ENCODE results near the gene WRAP73.
A peak's percentile ranks its signal among the peaks of the same experiment; 100 is the strongest.

Gene WRAP73

DNA sequence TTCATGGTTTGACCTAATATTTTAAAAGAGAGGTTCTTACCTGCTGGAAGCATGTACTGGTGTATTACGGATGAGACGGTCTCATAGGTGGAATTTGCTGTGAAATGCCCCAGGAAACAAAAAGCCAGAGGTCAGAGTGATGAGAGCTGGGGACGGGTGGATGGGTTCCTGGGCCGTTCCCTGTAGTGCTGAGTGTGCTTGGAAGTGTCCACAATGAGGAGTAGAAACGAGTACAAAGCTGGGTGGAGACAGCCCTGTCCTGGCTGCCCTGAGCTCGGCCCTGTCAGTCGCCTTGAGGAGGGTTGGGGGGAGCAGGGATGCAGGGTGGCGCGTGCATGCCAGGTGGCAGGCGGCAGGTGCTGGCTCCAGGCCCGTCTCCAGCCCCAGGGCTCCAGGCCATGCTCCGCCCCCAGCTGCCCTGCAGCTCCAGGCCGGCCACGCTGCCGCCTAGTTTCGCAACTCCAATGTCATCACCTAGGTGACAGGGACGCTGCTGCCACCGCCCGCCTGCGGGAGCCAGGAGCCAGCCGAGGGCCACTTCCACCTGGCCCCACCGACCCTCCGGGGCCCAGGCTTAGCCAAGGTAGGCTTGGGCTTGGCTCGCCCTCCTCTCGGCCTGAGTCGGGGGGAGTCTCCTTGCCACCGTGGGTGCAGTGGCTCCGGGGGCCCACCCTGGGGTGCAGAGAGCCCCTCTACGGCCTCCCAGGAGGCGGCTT lies 18.8 kb upstream of the WRAP73 start:
- DNase-seq, result peak; percentile 78

GRCh38 chr1:3668148-3668547 lies 18.2 kb upstream of the WRAP73 start:
- no peak for DNase-seq

DNA sequence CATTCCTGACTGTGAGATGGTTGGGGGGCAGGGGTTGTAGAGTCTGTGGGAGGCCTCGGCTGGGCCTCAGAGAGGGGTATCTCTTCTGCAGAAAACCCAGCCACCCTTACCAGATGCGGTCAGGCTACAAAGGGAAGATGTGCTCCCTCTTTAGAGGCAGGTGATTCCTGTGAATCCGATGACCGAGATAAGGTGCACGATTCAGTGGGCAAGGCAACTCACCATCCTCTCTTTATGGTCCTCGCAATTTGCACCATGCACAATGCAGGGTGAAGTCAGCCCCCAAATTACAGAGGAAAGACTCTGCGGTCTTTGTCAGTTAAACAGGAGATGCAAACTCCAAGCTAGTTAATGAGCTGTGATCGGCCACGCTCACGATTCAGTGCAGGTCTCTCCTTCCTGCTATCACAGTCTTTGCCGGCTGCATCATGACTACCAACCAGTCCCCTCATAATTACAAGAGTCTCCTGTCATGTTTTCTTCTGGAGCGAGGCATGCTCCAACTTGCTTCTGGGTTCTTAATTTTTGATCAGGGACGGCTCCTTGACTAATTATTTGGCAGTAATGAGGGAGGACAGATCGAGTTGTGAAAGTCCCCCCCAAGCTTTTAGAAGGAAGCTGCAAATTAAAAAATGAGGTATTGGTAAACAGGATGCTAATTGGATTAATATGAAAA lies 14.9 kb upstream of the WRAP73 start:
- DNase-seq, result no peak

GRCh38 chr1:3663999-3664699 lies 14.2 kb upstream of the WRAP73 start:
- DNase-seq, result no peak

DNA sequence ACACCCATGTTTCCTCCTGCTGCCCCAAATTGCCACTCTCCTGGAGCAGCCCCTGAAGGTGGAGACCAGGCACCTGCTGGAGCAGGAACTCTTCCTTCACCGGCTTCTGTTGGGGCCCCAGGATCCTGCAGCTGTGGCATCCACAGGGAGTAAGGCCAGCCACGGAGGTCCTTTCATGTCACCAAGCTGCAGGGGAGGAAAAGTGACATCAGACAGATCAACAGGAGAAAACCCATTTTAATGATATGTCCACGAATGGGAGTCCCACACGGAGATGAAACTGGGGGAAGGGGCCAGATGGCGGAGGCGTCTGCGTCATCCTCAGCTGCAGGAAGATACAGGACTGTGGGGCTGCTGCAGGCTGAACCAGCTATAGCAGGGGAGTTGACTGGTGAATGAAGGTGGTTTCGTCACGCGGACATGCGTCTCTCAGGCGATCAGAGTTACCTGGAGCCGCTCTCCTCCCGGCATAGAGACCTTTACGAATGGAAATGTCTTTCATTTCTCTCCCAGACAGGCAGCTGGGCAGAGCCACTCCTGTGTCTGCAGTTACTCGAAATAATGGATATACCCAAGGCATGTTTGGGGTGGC lies 12.3 kb upstream of the WRAP73 start:
- DNase-seq, result no peak

DNA sequence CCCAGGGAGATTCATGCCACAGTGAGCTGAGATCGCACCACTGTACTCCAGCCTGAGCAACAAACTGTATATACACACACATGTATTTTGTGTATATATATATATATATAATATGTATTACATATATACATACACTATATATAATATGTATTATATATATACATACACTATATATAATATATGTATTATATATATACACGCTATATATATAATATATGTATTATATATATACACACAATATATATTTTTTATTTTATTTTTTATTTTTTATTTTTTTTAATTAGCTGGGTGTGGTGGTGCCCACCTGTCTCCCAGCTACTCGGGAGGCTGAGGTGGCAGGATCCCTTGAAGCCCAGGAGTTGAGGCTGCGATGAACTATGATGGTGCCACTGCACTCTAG lies 11.7 kb upstream of the WRAP73 start:
- no peak for DNase-seq

DNA sequence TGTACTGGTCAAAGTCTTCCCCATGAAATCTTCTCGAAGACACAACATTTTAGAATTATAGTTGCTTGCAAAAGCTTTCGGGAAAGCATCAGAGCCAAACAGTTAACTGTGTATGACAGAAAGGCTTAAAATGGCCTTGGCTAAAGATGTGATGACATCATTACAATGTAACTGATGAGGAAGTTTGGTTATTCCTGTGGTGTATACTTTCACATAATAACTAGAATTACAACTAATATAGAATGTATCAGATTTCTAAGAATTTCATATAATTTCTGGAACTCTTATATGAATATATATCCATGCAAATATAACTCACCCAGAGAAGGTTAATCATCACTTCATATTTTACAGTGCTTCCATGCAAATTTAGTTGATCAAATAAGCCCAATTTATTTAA lies 10.8 kb upstream of the WRAP73 start:
- no peak for DNase-seq

- DNase-seq, result no peak
These were observed 9.2 kb upstream of the WRAP73 start for GRCh38 chr1:3659093-3659492.

GRCh38 chr1:3658231-3658615 lies 8.3 kb upstream of the WRAP73 start:
- no peak for DNase-seq

GRCh38 chr1:3657578-3658230 lies 7.8 kb upstream of the WRAP73 start:
- DNase-seq, result no peak

- DNase-seq, result no peak
These were observed 7.2 kb upstream of the WRAP73 start for GRCh38 chr1:3657096-3657475.

DNA sequence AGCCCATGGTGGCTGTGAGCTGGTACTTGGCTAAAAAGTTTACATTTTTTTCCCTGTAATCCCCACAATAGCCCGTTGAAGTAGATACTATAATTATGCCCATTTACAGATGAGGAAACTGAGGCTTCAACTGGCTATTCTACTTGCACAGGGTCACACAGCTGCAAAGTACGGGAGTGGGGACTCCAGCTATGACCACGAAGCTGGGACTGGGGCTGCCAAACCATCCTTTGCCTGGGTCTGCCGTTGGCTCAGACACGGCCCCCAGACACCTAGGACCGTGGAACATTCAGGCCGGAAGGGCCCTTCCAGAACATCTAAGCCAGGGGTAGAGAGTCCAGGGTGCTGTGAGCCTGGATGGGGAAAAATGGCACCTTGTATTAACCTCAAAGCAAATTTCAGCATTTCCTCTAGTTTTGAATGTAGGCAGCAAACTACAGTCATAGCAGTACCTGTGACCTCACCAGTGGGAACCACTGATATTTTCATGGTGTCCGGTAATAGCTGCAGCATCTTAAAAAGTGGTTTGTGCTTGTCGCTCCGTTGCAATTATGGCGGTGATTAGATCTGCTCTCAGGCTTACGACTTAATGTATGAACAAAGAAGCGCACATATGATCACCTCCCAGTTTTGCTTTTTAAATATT lies 6.7 kb upstream of the WRAP73 start:
- no peak for DNase-seq

DNA sequence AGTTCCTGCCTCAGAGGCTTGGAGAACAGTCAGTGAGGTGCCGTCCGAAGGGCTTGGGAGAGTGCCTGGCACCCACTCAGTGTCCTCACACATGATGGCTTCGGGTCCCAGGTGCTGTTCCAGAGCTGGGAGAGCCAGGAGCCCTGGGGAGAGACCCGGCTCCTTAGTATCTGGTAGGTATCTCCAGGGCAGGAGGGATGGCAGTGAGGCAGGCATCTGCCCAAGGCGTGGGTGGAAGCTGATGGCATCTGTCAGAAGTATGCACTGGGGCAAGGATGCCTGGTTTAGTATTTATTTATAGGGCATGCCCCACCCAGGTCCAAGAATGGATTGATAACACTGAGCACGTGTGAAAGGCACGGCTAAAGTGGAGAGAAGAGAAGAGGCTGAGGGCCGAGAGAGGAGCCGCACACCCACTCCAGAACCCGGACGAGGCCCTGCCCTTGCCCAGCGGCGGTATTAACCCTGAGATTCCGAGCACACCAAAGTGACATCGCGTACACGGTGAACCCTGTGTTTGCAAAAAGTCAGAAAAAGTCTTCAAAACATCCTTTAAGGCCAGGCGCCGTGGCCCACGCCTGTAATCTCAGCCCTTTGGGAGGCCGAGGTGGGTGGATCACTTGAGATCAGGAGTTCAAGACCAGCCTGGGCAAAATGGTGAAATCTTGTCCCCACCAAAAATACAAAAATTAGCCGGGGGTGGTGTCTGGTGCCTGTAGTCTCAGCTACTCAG lies 4.8 kb upstream of the WRAP73 start:
- no peak for DNase-seq

DNA sequence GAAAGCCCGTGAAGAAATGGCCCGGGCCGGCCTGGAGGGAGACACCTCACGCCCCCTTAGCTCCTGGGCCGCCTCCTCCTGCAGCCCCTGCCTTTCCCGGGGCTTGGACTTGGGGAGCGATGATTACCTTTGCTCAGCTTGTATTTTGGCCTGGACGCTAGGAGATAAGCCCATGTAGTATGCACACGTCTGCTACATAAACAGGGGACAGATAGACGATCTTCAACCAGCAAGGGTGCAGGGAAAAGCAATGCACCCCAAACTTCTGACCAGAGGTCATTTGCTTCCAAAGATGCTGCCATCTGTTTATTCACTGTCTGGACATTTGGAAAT lies 3.3 kb upstream of the WRAP73 start:
- no peak for DNase-seq

GRCh38 chr1:3652548-3653285 lies 2.8 kb upstream of the WRAP73 start:
- DNase-seq, result peak; percentile 58

DNA sequence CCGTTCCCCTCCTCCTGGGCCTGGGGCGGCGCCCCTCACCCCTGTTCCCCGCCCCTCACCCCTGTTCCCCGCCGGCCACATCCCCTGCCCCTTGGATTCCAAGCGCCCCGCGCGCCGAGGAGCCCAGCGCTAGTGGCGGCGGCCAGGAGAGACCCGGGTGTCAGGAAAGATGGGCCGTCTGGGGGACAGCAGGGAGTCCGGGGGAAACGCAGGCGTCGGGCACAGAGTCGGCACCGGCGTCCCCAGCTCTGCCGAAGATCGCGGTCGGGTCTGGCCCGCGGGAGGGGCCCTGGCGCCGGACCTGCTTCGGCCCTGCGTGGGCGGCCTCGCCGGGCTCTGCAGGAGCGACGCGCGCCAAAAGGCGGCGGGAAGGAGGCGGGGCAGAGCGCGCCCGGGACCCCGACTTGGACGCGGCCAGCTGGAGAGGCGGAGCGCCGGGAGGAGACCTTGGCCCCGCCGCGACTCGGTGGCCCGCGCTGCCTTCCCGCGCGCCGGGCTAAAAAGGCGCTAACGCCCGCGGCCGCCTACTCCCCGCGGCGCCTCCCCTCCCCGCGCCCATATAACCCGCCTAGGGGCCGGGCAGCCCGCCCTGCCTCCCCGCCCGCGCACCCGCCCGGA lies 2.1 kb upstream of the WRAP73 start, which contains the start of gene TP73:
Gene TP73 (plus strand): TSS at position 587 of the 618 bp plus-strand sequence. CDS start 29,850 bp downstream, outside the sequence.
- DNase-seq, result peak; percentile 63

- DNase-seq, result peak; percentile 67
These were observed 1.4 kb upstream of the WRAP73 start for GRCh38 chr1:3651026-3651929.

DNA sequence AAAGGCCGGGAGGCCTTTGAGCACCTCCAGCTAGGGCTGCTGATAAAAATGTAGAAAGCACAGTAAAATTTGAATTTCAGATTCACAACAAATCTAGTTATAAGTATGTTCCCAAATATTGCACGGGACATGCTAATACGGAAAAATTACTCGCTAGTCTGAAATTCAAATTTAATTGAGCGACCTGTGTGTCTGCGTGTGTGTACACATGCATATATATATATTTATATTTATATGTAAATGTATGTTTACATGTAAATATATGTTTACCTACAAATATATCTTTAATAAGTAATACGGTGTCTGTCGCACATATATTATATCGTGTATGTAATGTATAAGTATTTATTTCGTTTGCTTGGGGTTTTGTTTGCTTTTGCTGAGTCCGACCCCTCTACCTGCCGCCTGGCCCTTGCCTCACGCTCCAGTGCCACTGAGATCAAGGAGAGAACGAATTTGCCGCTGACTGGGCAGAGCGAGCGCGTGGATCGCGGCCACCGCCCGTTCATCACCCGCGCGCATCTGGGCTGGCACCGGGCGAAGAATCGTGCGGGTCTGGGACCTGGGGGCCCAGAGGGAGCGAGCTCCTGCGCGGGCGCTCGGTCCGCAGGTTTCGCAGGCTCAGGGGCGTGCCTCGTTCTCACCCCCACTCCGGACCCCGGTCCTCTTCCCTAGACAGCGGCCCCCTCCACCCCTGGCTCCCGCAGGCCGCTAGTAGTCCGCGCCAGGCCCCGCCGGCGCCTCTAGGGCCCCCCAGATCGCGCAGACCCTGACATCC lies 534 bp upstream of the WRAP73 start:
- DNase-seq, result peak; percentile 56

- no peak for DNase-seq
These were observed 3.3 kb downstream of the WRAP73 start for GRCh38 chr1:3646596-3646995.
